ENCODE data around the gene SERINC5.
A peak's percentile ranks its signal among the peaks of the same experiment; 100 is the strongest.

SERINC5 gene

GRCh38 chr5:80194468-80194867 is 61.4 kb downstream of the SERINC5 start:
- WGBS (ENCODE audit: extremely low coverage, insufficient coverage, low lambda C conversion rate), result no CpG with 5 or more reads among the region's 4 CpGs
- Histone ChIP-seq H4K5ac (ENCODE audit: low read length) (no peak overlapping the region), H3K4me3 (ENCODE audit: low read length) (no peak overlapping the region), H3K4ac (ENCODE audit: low read depth, low read length) (no peak overlapping the region), H3K27ac (ENCODE audit: low read depth, low read length) (no peak overlapping the region), H2BK120ac (ENCODE audit: low read depth, low read length) (no peak overlapping the region), H2BK15ac (replicated peaks; ENCODE audit: low read depth) (no peak overlapping the region), H3K79me1 (ENCODE audit: low read length) (peaks cover 5% of the 10 kb centered on the region), H3K9ac (ENCODE audit: low read length) (no peak overlapping the region), H3K56ac (ENCODE audit: low read length) (no peak overlapping the region), H4K8ac (ENCODE audit: low read depth, low read length) (no peak overlapping the region), H3K4me2 (ENCODE audit: low read length) (no peak overlapping the region), H3K4me1 (ENCODE audit: control insufficient read depth, low read depth, low read length) (peaks cover 17% of the 10 kb centered on the region), H3K18ac (ENCODE audit: low read length) (no peak overlapping the region), H3K23ac (ENCODE audit: low read length) (no peak overlapping the region), H2BK5ac (ENCODE audit: low read length) (no peak overlapping the region), H3K27me3 (ENCODE audit: insufficient read depth, low read length, poor library complexity) (no peaks in the 10 kb centered on the region), H3K36me3 (ENCODE audit: control insufficient read depth, insufficient read depth, low read length) (no peaks in the 10 kb centered on the region), H2AK5ac (ENCODE audit: low read length) (no peak overlapping the region), H3K79me2 (ENCODE audit: control insufficient read depth, insufficient read depth, low read length) (peaks cover 24% of the 10 kb centered on the region)
- no peak for DNase-seq

GRCh38 chr5:80193401-80193800 is 62.4 kb downstream of the SERINC5 start:
- Histone ChIP-seq H3K27me3 (ENCODE audit: insufficient read depth, low read length, poor library complexity) (no peaks in the 10 kb centered on the region), H3K4me2 (ENCODE audit: low read length) (no peak overlapping the region), H3K79me2 (ENCODE audit: control insufficient read depth, insufficient read depth, low read length) (peaks cover 22% of the 10 kb centered on the region), H3K56ac (ENCODE audit: low read length) (peak overlapping the region; percentile 56), H3K18ac (ENCODE audit: low read length) (peak overlapping the region; percentile 54), H3K79me1 (ENCODE audit: low read length) (peaks cover 4% of the 10 kb centered on the region), H3K36me3 (ENCODE audit: control insufficient read depth, insufficient read depth, low read length) (no peaks in the 10 kb centered on the region), H3K4me1 (ENCODE audit: control insufficient read depth, low read depth, low read length) (peaks cover 17% of the 10 kb centered on the region), H2AK5ac (ENCODE audit: low read length) (no peak overlapping the region), H3K27ac (ENCODE audit: low read depth, low read length) (peak overlapping the region; percentile 8), H2BK120ac (ENCODE audit: low read depth, low read length) (no peak overlapping the region), H4K8ac (ENCODE audit: low read depth, low read length) (no peak overlapping the region), H2BK5ac (ENCODE audit: low read length) (no peak overlapping the region), H3K4ac (ENCODE audit: low read depth, low read length) (no peak overlapping the region), H3K9ac (ENCODE audit: low read length) (no peak overlapping the region), H3K23ac (ENCODE audit: low read length) (no peak overlapping the region), H4K5ac (ENCODE audit: low read length) (no peak overlapping the region), H2BK15ac (replicated peaks; ENCODE audit: low read depth) (no peak overlapping the region), H3K4me3 (ENCODE audit: low read length) (no peak overlapping the region)
- no peak for DNase-seq
- no CpG with 5 or more reads among the region's 7 CpGs for WGBS (ENCODE audit: extremely low coverage, insufficient coverage, low lambda C conversion rate)

GRCh38 chr5:80192507-80193241 is 63.2 kb downstream of the SERINC5 start:
- Histone ChIP-seq H3K56ac (ENCODE audit: low read length) (no peak overlapping the region), H2BK15ac (replicated peaks; ENCODE audit: low read depth) (no peak overlapping the region), H4K8ac (ENCODE audit: low read depth, low read length) (no peak overlapping the region), H3K79me1 (ENCODE audit: low read length) (peaks cover 4% of the 10 kb centered on the region), H3K18ac (ENCODE audit: low read length) (no peak overlapping the region), H3K23ac (ENCODE audit: low read length) (no peak overlapping the region), H2BK5ac (ENCODE audit: low read length) (no peak overlapping the region), H3K36me3 (ENCODE audit: control insufficient read depth, insufficient read depth, low read length) (no peaks in the 10 kb centered on the region), H3K27me3 (ENCODE audit: insufficient read depth, low read length, poor library complexity) (no peaks in the 10 kb centered on the region), H2AK5ac (ENCODE audit: low read length) (no peak overlapping the region), H3K4me3 (ENCODE audit: low read length) (no peak overlapping the region), H3K79me2 (ENCODE audit: control insufficient read depth, insufficient read depth, low read length) (peaks cover 22% of the 10 kb centered on the region), H2BK120ac (ENCODE audit: low read depth, low read length) (no peak overlapping the region), H3K4me1 (ENCODE audit: control insufficient read depth, low read depth, low read length) (peaks cover 17% of the 10 kb centered on the region), H3K4ac (ENCODE audit: low read depth, low read length) (no peak overlapping the region), H4K5ac (ENCODE audit: low read length) (no peak overlapping the region), H3K27ac (ENCODE audit: low read depth, low read length) (no peak overlapping the region), H3K9ac (ENCODE audit: low read length) (no peak overlapping the region), H3K4me2 (ENCODE audit: low read length) (no peak overlapping the region)
- WGBS (ENCODE audit: extremely low coverage, insufficient coverage, low lambda C conversion rate), result no CpG with 5 or more reads among the region's 11 CpGs
- no peak for DNase-seq

GRCh38 chr5:80191991-80192398 is 63.9 kb downstream of the SERINC5 start:
- peaks cover 4% of the 10 kb centered on the region for H3K79me1 ChIP-seq (ENCODE audit: low read length)
- no peaks in the 10 kb centered on the region for H3K36me3 ChIP-seq (ENCODE audit: control insufficient read depth, insufficient read depth, low read length)
- peaks cover 22% of the 10 kb centered on the region for H3K79me2 ChIP-seq (ENCODE audit: control insufficient read depth, insufficient read depth, low read length)
- H2BK15ac ChIP-seq (replicated peaks; ENCODE audit: low read depth), result no peak overlapping the region
- peak overlapping the region; percentile 47 for H3K56ac ChIP-seq (ENCODE audit: low read length)
- no peak overlapping the region for H3K9ac ChIP-seq (ENCODE audit: low read length)
- H3K27ac ChIP-seq (ENCODE audit: low read depth, low read length), result no peak overlapping the region
- H4K5ac ChIP-seq (ENCODE audit: low read length), result no peak overlapping the region
- H2BK120ac ChIP-seq (ENCODE audit: low read depth, low read length), result no peak overlapping the region
- WGBS (ENCODE audit: extremely low coverage, insufficient coverage, low lambda C conversion rate), result no CpG with 5 or more reads among the region's 4 CpGs
- H3K27me3 ChIP-seq (ENCODE audit: insufficient read depth, low read length, poor library complexity), result no peaks in the 10 kb centered on the region
- no peak overlapping the region for H3K4ac ChIP-seq (ENCODE audit: low read depth, low read length)
- no peak overlapping the region for H2BK5ac ChIP-seq (ENCODE audit: low read length)
- H3K18ac ChIP-seq (ENCODE audit: low read length), result no peak overlapping the region
- no peak overlapping the region for H4K8ac ChIP-seq (ENCODE audit: low read depth, low read length)
- H2AK5ac ChIP-seq (ENCODE audit: low read length), result peak overlapping the region; percentile 89
- H3K4me3 ChIP-seq (ENCODE audit: low read length), result no peak overlapping the region
- H3K4me2 ChIP-seq (ENCODE audit: low read length), result no peak overlapping the region
- DNase-seq, result peak; percentile 18
- H3K23ac ChIP-seq (ENCODE audit: low read length), result no peak overlapping the region
- H3K4me1 ChIP-seq (ENCODE audit: control insufficient read depth, low read depth, low read length), result peaks cover 17% of the 10 kb centered on the region

- no peak overlapping the region for H3K4me3 ChIP-seq (ENCODE audit: low read length)
- H3K4me1 ChIP-seq (ENCODE audit: control insufficient read depth, low read depth, low read length), result peaks cover 17% of the 10 kb centered on the region
- H3K9ac ChIP-seq (ENCODE audit: low read length), result no peak overlapping the region
- no peak overlapping the region for H4K5ac ChIP-seq (ENCODE audit: low read length)
- no peak overlapping the region for H3K18ac ChIP-seq (ENCODE audit: low read length)
- H2BK120ac ChIP-seq (ENCODE audit: low read depth, low read length), result no peak overlapping the region
- no peak overlapping the region for H2BK5ac ChIP-seq (ENCODE audit: low read length)
- no peak overlapping the region for H2BK15ac ChIP-seq (replicated peaks; ENCODE audit: low read depth)
- H3K27ac ChIP-seq (ENCODE audit: low read depth, low read length), result no peak overlapping the region
- no peaks in the 10 kb centered on the region for H3K27me3 ChIP-seq (ENCODE audit: insufficient read depth, low read length, poor library complexity)
- H3K23ac ChIP-seq (ENCODE audit: low read length), result no peak overlapping the region
- peaks cover 4% of the 10 kb centered on the region for H3K79me1 ChIP-seq (ENCODE audit: low read length)
- H3K36me3 ChIP-seq (ENCODE audit: control insufficient read depth, insufficient read depth, low read length), result no peaks in the 10 kb centered on the region
- WGBS (ENCODE audit: extremely low coverage, insufficient coverage, low lambda C conversion rate), result no CpG with 5 or more reads among the region's 4 CpGs
- H4K8ac ChIP-seq (ENCODE audit: low read depth, low read length), result no peak overlapping the region
- no peak overlapping the region for H3K4me2 ChIP-seq (ENCODE audit: low read length)
- no peak overlapping the region for H3K56ac ChIP-seq (ENCODE audit: low read length)
- no peak overlapping the region for H3K4ac ChIP-seq (ENCODE audit: low read depth, low read length)
- no peak overlapping the region for H2AK5ac ChIP-seq (ENCODE audit: low read length)
- no peak for DNase-seq
- H3K79me2 ChIP-seq (ENCODE audit: control insufficient read depth, insufficient read depth, low read length), result peaks cover 22% of the 10 kb centered on the region
Observed at GRCh38 chr5:80191397-80191796, 64.5 kb downstream of the SERINC5 start.

GRCh38 chr5:80190960-80191359 is 64.9 kb downstream of the SERINC5 start:
- Histone ChIP-seq H3K27ac (ENCODE audit: low read depth, low read length) (no peak overlapping the region), H3K4me1 (ENCODE audit: control insufficient read depth, low read depth, low read length) (peaks cover 17% of the 10 kb centered on the region), H3K79me2 (ENCODE audit: control insufficient read depth, insufficient read depth, low read length) (peaks cover 19% of the 10 kb centered on the region), H3K23ac (ENCODE audit: low read length) (no peak overlapping the region), H4K5ac (ENCODE audit: low read length) (no peak overlapping the region), H3K4me2 (ENCODE audit: low read length) (no peak overlapping the region), H2AK5ac (ENCODE audit: low read length) (no peak overlapping the region), H2BK5ac (ENCODE audit: low read length) (no peak overlapping the region), H2BK15ac (replicated peaks; ENCODE audit: low read depth) (no peak overlapping the region), H3K79me1 (ENCODE audit: low read length) (peaks cover 4% of the 10 kb centered on the region), H3K4me3 (ENCODE audit: low read length) (no peak overlapping the region), H3K9ac (ENCODE audit: low read length) (no peak overlapping the region), H3K27me3 (ENCODE audit: insufficient read depth, low read length, poor library complexity) (no peaks in the 10 kb centered on the region), H3K36me3 (ENCODE audit: control insufficient read depth, insufficient read depth, low read length) (no peaks in the 10 kb centered on the region), H3K56ac (ENCODE audit: low read length) (no peak overlapping the region), H3K18ac (ENCODE audit: low read length) (peak overlapping the region; percentile 33), H3K4ac (ENCODE audit: low read depth, low read length) (peak overlapping the region; percentile 75), H4K8ac (ENCODE audit: low read depth, low read length) (no peak overlapping the region), H2BK120ac (ENCODE audit: low read depth, low read length) (no peak overlapping the region)
- 100% methylated on average over 2 of the region's 3 CpGs for WGBS (ENCODE audit: extremely low coverage, insufficient coverage, low lambda C conversion rate)
- DNase-seq, result no peak
